Natural killer cell (primary cell): ENCODE measurements around the gene GATB. TPM values are rescaled to one million over a fixed set of nuclear protein-coding genes. Genes with fewer than 3 reads are reported as not detected.

ENCODE experiments used
- ATAC-seq, 3 donors: fragments of 150-1000 bp in 2 of 3; fragments of 200-7000 bp in 1 of 3; cut with Tn5 transposase; 1 replicate in 1 of 3; 2 replicates in 2 of 3; pipeline ENCODE4 v1.10.0; 2021; ENCODE audit warnings: mild to moderate bottlenecking in 2 of 3, moderate library complexity in 2 of 3
- DNase-seq, 2 donors: peaks; one replicate each; pipeline versions ENCODE4 v3.0.0 to v3.0.0-alpha.2; 2013 to 2021; ENCODE audit warnings: mixed read lengths in 1 of 2
- H3K27ac ChIP-seq: one replicate; pipeline ENCODE4 v1.5.1; 2013; ENCODE audit warnings: mild to moderate bottlenecking, low read length
- H3K27me3 ChIP-seq: one replicate; pipeline ENCODE4 v1.6.1; 2013; ENCODE audit warnings: low read length; ENCODE audit not compliant: control insufficient read depth, insufficient read depth
- H3K36me3 ChIP-seq: one replicate; pipeline ENCODE4 v1.6.1; 2013; ENCODE audit warnings: low read length; ENCODE audit not compliant: control insufficient read depth, insufficient read depth
- H3K4me1 ChIP-seq: one replicate; pipeline ENCODE4 v1.6.1; 2013; ENCODE audit warnings: low read length; ENCODE audit not compliant: control insufficient read depth, insufficient read depth
- H3K4me3 ChIP-seq: one replicate; pipeline ENCODE4 v1.5.1; 2013; ENCODE audit warnings: low read length
- H3K9me3 ChIP-seq: one replicate; pipeline ENCODE4 v1.6.1; 2013; ENCODE audit warnings: low read length; ENCODE audit not compliant: control insufficient read depth, insufficient read depth
- H3K27ac Mint-ChIP-seq, 2 donors: one replicate each; pipeline ENCODE4 v1.8.0; 2022; ENCODE audit warnings: mild to moderate bottlenecking in 2 of 2, mixed read lengths in 2 of 2, moderate library complexity in 1 of 2
- H3K27me3 Mint-ChIP-seq, 2 donors: one replicate each; pipeline ENCODE4 v1.8.0; 2022; ENCODE audit warnings: low read depth in 2 of 2, mixed read lengths in 2 of 2
- H3K36me3 Mint-ChIP-seq: one replicate; pipeline ENCODE4 v1.8.0; 2022; ENCODE audit warnings: mixed read lengths
- H3K4me1 Mint-ChIP-seq, 2 donors: one replicate each; pipeline ENCODE4 v1.8.0; 2022; ENCODE audit warnings: mixed read lengths in 2 of 2
- H3K4me3 Mint-ChIP-seq: one replicate; pipeline ENCODE4 v1.8.0; 2022; ENCODE audit warnings: mild to moderate bottlenecking, moderate library complexity, mixed read lengths
- H3K9me3 Mint-ChIP-seq, 2 donors: one replicate each; pipeline ENCODE4 v1.8.0; 2022; ENCODE audit warnings: mixed read lengths in 2 of 2
- CTCF ChIP-seq: fragments of 200-600 bp; IDR thresholded peaks from one replicate; pipeline ENCODE4 v1.8.0; 2022; ENCODE audit warnings: antibody characterized with exemption
- WGBS: methylation state at CpG from one replicate; pipeline ENCODE4 v1.1.7; 2013; ENCODE audit warnings: missing lambda C conversion rate; ENCODE audit not compliant: insufficient coverage; 5-methylcytosine and 5-hydroxymethylcytosine counted together
- intact Hi-C: fragments of 100-400 bp; cut with micrococcal nuclease; formaldehyde crosslinking; loops from one replicate; pipeline ENCODE4 v1.14.2; 2022
- total RNA-seq, 4 donors: library from RNA; stranded (reverse); fragments of 120-200 nt in 1 of 4; gene quantifications; one replicate each; pipeline versions ENCODE4 v1.2.3 to v1.2.4, GENCODE V29; 2013 to 2022

GATB gene
- total RNA-seq, 3 donors from 2014 or later (not counting 1 experiment from before 2014, with no cell fraction given), result 5.6 to 7.2 (median 6.3) TPM

GRCh38 chr4:151797853-151798252, 37.0 kb upstream of the GATB start:
- Histone ChIP-seq H3K4me3 (no peak overlapping the region), H3K4me1 (no peaks in the 10 kb centered on the region), H3K9me3 (no peaks in the 10 kb centered on the region), H3K27me3 (no peaks in the 10 kb centered on the region), H3K27ac (no peak overlapping the region), H3K36me3 (no peaks in the 10 kb centered on the region)
- Mint-ChIP-seq H3K9me3 (no peaks in the 10 kb centered on the region), H3K27me3 (peaks cover 24 to 37% of the 10 kb centered on the region in 2 donors), H3K4me1 (no peaks in the 10 kb centered on the region), H3K4me3 (no peak overlapping the region), H3K36me3 (no peaks in the 10 kb centered on the region), H3K27ac (no peak overlapping the region)
- intact Hi-C loops, result no loop called here
- ATAC-seq (no peak), DNase-seq (no peak)
- TF ChIP-seq CTCF, result no peak

GRCh38 chr4:151797131-151797530, 36.3 kb upstream of the GATB start:
- no peak overlapping the region for H3K27ac Mint-ChIP-seq

GRCh38 chr4:151796106-151796505, 35.3 kb upstream of the GATB start:
- ATAC-seq, result no peak
- 86% methylated on average over 3 of the region's 3 CpGs for WGBS
- intact Hi-C loops, result no loop called here
- no peak for TF ChIP-seq CTCF
- Mint-ChIP-seq H3K36me3 (no peaks in the 10 kb centered on the region), H3K4me1 (no peaks in the 10 kb centered on the region), H3K4me3 (no peak overlapping the region), H3K9me3 (no peaks in the 10 kb centered on the region), H3K27me3 (peaks cover 26 to 54% of the 10 kb centered on the region in 2 donors), H3K27ac (no peak overlapping the region)
- no peaks in the 10 kb centered on the region for H3K9me3 ChIP-seq
- H3K4me1 ChIP-seq, result no peaks in the 10 kb centered on the region
- no peak overlapping the region for H3K27ac ChIP-seq
- no peaks in the 10 kb centered on the region for H3K36me3 ChIP-seq
- no peaks in the 10 kb centered on the region for H3K27me3 ChIP-seq
- no peak for DNase-seq
- no peak overlapping the region for H3K4me3 ChIP-seq

More at GRCh38 chr4:151797131-151797530, 36.3 kb upstream of the GATB start:
- Mint-ChIP-seq H3K36me3 (no peaks in the 10 kb centered on the region), H3K4me1 (no peaks in the 10 kb centered on the region), H3K9me3 (no peaks in the 10 kb centered on the region), H3K27me3 (peaks cover 24 to 43% of the 10 kb centered on the region in 2 donors), H3K4me3 (no peak overlapping the region)
- H3K27me3 ChIP-seq, result no peaks in the 10 kb centered on the region
- H3K4me1 ChIP-seq, result no peaks in the 10 kb centered on the region
- intact Hi-C loops, result no loop called here
- DNase-seq (no peak), ATAC-seq (no peak)
- no peak for TF ChIP-seq CTCF
- whole genome bisulfite sequencing, result 83% methylated on average over 3 of the region's 3 CpGs
- H3K4me3 ChIP-seq, result no peak overlapping the region
- no peaks in the 10 kb centered on the region for H3K36me3 ChIP-seq
- H3K9me3 ChIP-seq, result no peaks in the 10 kb centered on the region
- H3K27ac ChIP-seq, result no peak overlapping the region

GRCh38 chr4:151792995-151793394, 32.2 kb upstream of the GATB start:
- ATAC-seq, result no peak
- H3K4me1 ChIP-seq, result no peaks in the 10 kb centered on the region
- no peak for TF ChIP-seq CTCF
- no peaks in the 10 kb centered on the region for H3K27me3 ChIP-seq
- no peaks in the 10 kb centered on the region for H3K9me3 Mint-ChIP-seq
- intact Hi-C loops, result no loop called here
- H3K27ac Mint-ChIP-seq, result no peak overlapping the region
- no peak overlapping the region for H3K4me3 Mint-ChIP-seq
- no peaks in the 10 kb centered on the region for H3K36me3 Mint-ChIP-seq
- no peaks in the 10 kb centered on the region for H3K9me3 ChIP-seq
- peaks cover 34 to 64% of the 10 kb centered on the region in 2 donors for H3K27me3 Mint-ChIP-seq
- no peaks in the 10 kb centered on the region for H3K36me3 ChIP-seq
- no peak overlapping the region for H3K4me3 ChIP-seq
- no peak overlapping the region for H3K27ac ChIP-seq
- 57% methylated on average over 4 of the region's 4 CpGs for WGBS
- no peaks in the 10 kb centered on the region for H3K4me1 Mint-ChIP-seq
- DNase-seq, result no peak
